Esophagus muscularis mucosa (tissue), 4 donors: ENCODE data around the gene CYREN. TPM values are rescaled to one million over a fixed set of nuclear protein-coding genes. Genes with fewer than 3 reads are reported as not detected.

ENCODE experiments used
- DNase-seq: peaks from one replicate; pipeline ENCODE4 v3.0.0-alpha.2; 2017; ENCODE audit errors: extremely low spot score
- H3K27ac ChIP-seq, 4 donors: fragments of 200-600 bp; sonication (generic); replicated peaks in 1 of 4; 1 replicate in 3 of 4; 2 replicates in 1 of 4; pipeline ENCODE4 v1.5.1; 2016 to 2019; ENCODE audit warnings: mild to moderate bottlenecking in 1 of 4
- H3K27me3 ChIP-seq, 4 donors: fragments of 200-600 bp; sonication (generic); one replicate each; pipeline versions ENCODE4 v1.5.1 to v1.6.0; 2016 to 2019
- H3K36me3 ChIP-seq, 4 donors: fragments of 200-600 bp; sonication (generic); one replicate each; pipeline ENCODE4 v1.5.1; 2016 to 2019
- H3K4me1 ChIP-seq, 4 donors: fragments of 200-600 bp; sonication (generic); one replicate each; pipeline ENCODE4 v1.5.1; 2016 to 2019
- H3K4me3 ChIP-seq, 4 donors: fragments of 200-600 bp; sonication (generic); 1 replicate in 2 of 4; 2 replicates in 2 of 4; pipeline ENCODE4 v1.5.1; 2016 to 2019; ENCODE audit warnings: mild to moderate bottlenecking in 4 of 4, moderate library complexity in 1 of 4
- H3K9me3 ChIP-seq, 4 donors: fragments of 200-600 bp; sonication (generic); 1 replicate in 3 of 4; 2 replicates in 1 of 4; pipeline ENCODE4 v1.5.1; 2016 to 2019
- CTCF ChIP-seq, 3 experiments: fragments of 200-600 bp in 2 of 3; fragments of 450-650 bp in 1 of 3; sonication (generic) in 2 of 3; IDR thresholded peaks; one replicate each; pipeline ENCODE4 v1.5.1; 2017 to 2019; ENCODE audit warnings: antibody characterized with exemption in 3 of 3, mild to moderate bottlenecking in 2 of 3, moderate library complexity in 1 of 3
- EP300 ChIP-seq: sonication (generic); formaldehyde crosslinking; IDR thresholded peaks from one replicate; pipeline ENCODE4 v1.6.1; 2017; ENCODE audit warnings: antibody characterized with exemption
- POLR2A ChIP-seq: fragments of 450-650 bp; IDR thresholded peaks from one replicate; pipeline ENCODE4 v1.6.1; 2017; ENCODE audit warnings: antibody characterized with exemption, moderate library complexity, mild to moderate bottlenecking, low read depth
- POLR2AphosphoS5 ChIP-seq, 2 donors: sonication (generic); formaldehyde crosslinking; IDR thresholded peaks; one replicate each; pipeline ENCODE4 v1.6.1; 2017; ENCODE audit warnings: antibody characterized with exemption in 2 of 2
- WGBS: methylation state at CpG from one replicate; pipeline ENCODE4 v1.1.5; 2018; 5-methylcytosine and 5-hydroxymethylcytosine counted together
- intact Hi-C: fragments of 100-400 bp; cut with DNase I; formaldehyde crosslinking; loops from one replicate; pipeline ENCODE4 v1.15.1; 2023
- total RNA-seq, 4 donors: library from RNA; depleted of rRNA; stranded (reverse); fragments of >200 nt; gene quantifications; one replicate each; pipeline versions ENCODE4 v1.1.0 to v1.2.1, GENCODE V29; 2016

Gene CYREN
- total RNA-seq, 4 donors from 2014 or later: 30.8 to 51.7 (median 40.2) TPM

DNA sequence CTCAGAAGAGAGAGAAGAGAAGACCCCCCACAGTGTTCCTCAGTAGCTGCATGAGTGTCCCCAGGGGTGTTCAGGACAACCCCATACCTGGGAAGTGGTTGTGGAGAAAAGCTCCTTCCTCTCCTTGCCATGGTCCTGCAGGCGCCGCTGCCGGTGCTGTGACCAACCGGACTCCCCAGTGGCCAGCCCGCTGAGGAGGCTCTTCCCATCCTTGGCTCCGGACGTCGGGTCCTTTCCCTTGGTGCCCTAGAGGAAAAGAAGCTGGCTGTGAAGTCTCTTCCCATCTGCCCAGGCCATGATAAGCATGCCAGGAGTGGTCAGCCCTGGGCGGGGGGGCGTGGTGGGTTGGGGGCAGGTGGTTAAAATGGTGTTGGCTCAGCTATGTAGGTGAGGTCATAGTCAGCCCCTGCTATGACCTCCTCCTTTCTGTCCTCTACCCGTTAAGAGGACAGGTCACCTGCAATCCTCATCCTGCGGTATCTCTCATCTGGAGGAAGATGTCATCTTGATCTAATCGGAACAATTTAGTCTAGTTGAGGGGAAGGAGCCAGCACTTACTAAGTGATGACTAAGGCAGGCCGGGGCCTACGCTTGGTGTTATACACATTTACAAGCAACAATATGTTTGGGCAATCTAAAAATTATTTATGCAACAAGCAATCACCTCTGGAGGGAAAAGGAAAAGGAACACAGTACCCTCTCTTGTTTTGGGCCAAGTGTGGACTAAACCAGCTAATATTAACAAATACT lies 27.6 kb upstream of the CYREN start:
- Histone ChIP-seq H3K27ac (no peak overlapping the region), H3K27me3 (no peaks in the 10 kb centered on the region), H3K4me1 (peaks cover 8 to 29% (median 21%) of the 10 kb centered on the region in 4 donors), H3K4me3 (no peak overlapping the region), H3K36me3 (peaks cover 27 to 97% (median 82%) of the 10 kb centered on the region in 4 donors), H3K9me3 (no peaks in the 10 kb centered on the region)
- TF ChIP-seq CTCF (IDR thresholded peaks at IDR 0.05): no peak
- TF ChIP-seq EP300: no peak
- WGBS: 81% methylated on average over 15 of the region's 15 CpGs
- intact Hi-C loops: no loop called here
- DNase-seq: no peak

DNA sequence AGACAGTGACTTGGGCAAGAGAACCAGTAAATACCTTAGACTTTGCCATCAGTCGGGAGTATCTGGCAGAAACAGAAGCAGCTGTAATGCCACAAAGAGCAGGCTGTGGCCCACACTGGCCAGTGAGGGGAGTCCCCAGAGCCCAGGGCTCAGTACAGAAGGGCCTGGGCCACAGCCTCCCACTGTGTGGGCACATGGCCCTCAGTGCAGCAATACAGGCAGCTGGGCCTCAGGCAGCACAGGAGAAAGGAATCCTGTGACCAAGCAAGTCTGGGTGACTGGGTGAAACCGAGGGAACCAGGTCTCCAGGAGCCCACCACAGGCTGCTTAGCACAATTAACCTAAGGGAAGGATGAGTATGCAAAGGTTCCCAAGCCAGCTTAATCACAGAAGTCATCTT lies 26.8 kb upstream of the CYREN start:
- no peak for TF ChIP-seq EP300
- WGBS: 96% methylated on average over 2 of the region's 2 CpGs
- Histone ChIP-seq H3K27ac (no peak overlapping the region), H3K9me3 (no peaks in the 10 kb centered on the region), H3K36me3 (peaks cover 27 to 98% (median 85%) of the 10 kb centered on the region in 4 donors), H3K4me1 (peaks cover 8 to 32% (median 20%) of the 10 kb centered on the region in 4 donors), H3K4me3 (no peak overlapping the region), H3K27me3 (no peaks in the 10 kb centered on the region)
- no peak for DNase-seq
- intact Hi-C loops: no loop called here

- Histone ChIP-seq H3K36me3 (peaks cover 27 to 95% (median 83%) of the 10 kb centered on the region in 4 donors), H3K27me3 (no peaks in the 10 kb centered on the region), H3K27ac (peak overlapping the region in 1 of 4 donors; percentile 10), H3K9me3 (no peaks in the 10 kb centered on the region), H3K4me1 (peaks cover 6 to 25% (median 19%) of the 10 kb centered on the region in 4 donors), H3K4me3 (no peak overlapping the region)
- TF ChIP-seq CTCF (IDR thresholded peaks at IDR 0.05) (no peak), POLR2AphosphoS5 (IDR thresholded peaks at IDR 0.05) (no peak), EP300 (no peak), POLR2A (no peak)
- DNase-seq: no peak
- WGBS: 87% methylated on average over 8 of the region's 14 CpGs
- intact Hi-C loops: no loop called here
Measured at GRCh38 chr7:135195968-135196629, 25.6 kb upstream of the CYREN start.

GRCh38 chr7:135195156-135195555 lies 24.6 kb upstream of the CYREN start:
- TF ChIP-seq POLR2AphosphoS5 (IDR thresholded peaks at IDR 0.05) (no peak), POLR2A (no peak), EP300 (no peak), CTCF (IDR thresholded peaks at IDR 0.05) (no peak)
- H3K36me3 ChIP-seq: peaks cover 27 to 94% (median 80%) of the 10 kb centered on the region in 4 donors
- DNase-seq: no peak
- H3K4me3 ChIP-seq: no peak overlapping the region
- H3K4me1 ChIP-seq: peaks cover 0 to 25% (median 19%) of the 10 kb centered on the region in 4 donors
- H3K9me3 ChIP-seq: no peaks in the 10 kb centered on the region
- H3K27ac ChIP-seq: peak overlapping the region in 3 of 4 donors; percentile 71 to 77 (median 75)
- 79% methylated on average over 4 of the region's 4 CpGs for WGBS
- intact Hi-C loops: no loop called here
- no peaks in the 10 kb centered on the region for H3K27me3 ChIP-seq

DNA sequence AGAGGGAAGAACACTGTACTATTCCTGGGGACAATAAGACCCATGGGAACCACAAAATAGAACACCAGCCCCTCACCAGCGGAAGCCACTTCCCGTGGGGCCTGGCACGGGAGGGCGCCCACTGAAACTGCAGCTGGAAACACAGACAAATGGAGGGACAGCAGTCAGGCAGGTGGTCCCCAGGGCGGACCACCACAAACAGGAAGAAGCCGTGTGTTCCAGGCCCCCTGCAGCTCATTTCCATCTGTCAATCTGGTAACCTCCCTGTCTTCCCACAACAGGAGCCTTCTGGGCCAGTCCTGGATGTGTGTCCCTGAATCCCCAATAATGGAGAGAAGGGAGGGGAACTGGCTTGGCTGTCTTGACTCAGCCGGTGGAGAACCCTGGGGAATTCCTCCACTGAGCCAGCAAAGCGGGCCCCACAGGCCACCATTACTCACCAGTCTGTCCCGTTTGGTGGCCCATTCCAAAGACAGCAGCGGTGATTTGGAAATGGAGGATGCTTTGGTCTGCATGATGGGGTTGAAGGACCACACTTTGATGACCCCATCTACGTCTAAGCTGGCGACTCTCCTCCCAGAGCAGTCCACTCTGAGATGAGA lies 24.1 kb upstream of the CYREN start:
- intact Hi-C loops: no loop called here
- Histone ChIP-seq H3K4me1 (peaks cover 4 to 31% (median 24%) of the 10 kb centered on the region in 4 donors), H3K36me3 (peaks cover 27 to 95% (median 75%) of the 10 kb centered on the region in 4 donors), H3K27ac (peak overlapping the region; percentile 71 to 77 (median 76)), H3K9me3 (no peaks in the 10 kb centered on the region), H3K27me3 (no peaks in the 10 kb centered on the region), H3K4me3 (no peak overlapping the region)
- TF ChIP-seq CTCF (IDR thresholded peaks at IDR 0.05): no peak
- no peak for TF ChIP-seq POLR2AphosphoS5 (IDR thresholded peaks at IDR 0.05)
- TF ChIP-seq POLR2A: no peak
- TF ChIP-seq EP300: no peak
- DNase-seq: no peak
- WGBS: 93% methylated on average over 10 of the region's 12 CpGs
